ENCODE measurements around the gene EXOC6.
"Not testable (repeated sequence)": the region's sequence is repeated elsewhere in the genome, so short reads cannot be mapped to it uniquely, and the experiment has no call there.

EXOC6 gene

DNA sequence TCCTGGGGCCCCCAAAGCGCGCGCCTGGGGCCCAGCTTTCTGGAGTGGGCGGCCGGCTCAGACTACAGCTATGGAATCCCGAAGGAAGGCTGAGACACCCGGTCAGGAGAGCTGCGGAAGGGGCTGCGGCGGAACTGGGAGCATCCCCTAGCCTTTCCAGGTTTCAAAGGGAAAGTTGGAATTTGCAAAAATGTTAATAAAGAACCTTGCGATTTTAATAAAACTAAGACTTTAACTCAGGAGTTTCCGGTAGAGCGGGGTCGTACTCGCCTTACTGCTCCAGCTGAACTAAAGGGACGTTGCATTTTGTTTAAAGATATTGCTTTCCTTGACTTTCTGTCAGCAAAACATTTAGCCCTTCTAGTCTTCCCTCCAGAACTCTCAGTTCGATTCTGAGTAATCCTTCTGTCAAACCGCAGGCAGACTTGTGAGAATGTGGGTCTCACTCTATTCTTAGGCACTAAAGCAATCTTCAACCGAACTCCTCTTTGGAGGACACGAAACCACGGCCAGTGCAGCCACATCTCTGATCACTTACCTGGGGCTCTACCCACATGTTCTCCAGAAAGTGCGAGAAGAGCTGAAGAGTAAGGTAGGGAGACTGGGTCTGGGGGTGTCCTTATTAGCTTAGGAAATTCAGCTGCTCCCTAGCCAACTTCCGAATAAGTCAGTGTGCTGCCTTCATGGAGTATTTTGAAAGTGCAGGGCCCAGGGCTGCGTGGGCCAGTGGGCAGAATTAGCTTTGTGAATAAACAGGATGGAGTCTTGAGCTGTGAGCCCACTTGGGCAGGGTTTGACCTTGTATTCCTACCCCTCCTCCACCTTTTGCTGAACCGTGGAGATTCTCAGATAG lies 227.3 kb downstream of the EXOC6 start:
- DNase-seq (ENCODE audit: low read depth in 1 of 2, low spot score in 1 of 2): no peak

DNA sequence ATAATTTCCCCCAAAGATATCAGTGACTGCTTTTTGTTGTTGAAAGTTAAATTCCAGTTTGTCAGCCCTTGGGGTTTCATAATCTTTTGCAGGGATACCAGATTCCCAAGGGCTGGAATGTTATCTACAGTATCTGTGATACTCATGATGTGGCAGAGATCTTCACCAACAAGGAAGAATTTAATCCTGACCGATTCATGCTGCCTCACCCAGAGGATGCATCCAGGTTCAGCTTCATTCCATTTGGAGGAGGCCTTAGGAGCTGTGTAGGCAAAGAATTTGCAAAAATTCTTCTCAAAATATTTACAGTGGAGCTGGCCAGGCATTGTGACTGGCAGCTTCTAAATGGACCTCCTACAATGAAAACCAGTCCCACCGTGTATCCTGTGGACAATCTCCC lies 228.6 kb downstream of the EXOC6 start:
- no peak for DNase-seq (ENCODE audit: low read depth in 1 of 2, low spot score in 1 of 2)

DNA sequence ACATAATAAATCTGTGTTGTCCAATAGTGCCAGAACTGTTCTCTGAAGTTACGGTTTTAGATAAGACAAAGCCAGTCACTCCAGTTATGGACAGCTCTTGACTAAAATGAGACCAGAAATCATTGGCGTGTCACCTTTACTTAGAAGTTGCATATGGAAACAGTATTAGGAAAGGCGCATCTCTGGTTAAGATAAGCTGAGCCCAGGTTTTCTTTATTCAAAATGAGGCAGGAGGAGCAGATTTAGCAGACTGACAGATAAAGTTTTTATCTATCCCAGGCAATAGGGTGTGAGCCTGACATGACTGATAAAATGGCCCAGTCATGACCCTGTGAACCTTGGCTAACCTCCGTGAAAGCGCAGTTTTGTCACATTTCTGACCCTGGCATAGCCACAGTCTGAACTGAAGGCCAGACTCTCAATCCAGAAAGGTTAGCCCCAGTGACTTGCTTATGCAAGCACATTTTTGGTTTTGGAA lies 229.6 kb downstream of the EXOC6 start:
- no peak for DNase-seq (ENCODE audit: low read depth in 1 of 2, low spot score in 1 of 2)

DNA sequence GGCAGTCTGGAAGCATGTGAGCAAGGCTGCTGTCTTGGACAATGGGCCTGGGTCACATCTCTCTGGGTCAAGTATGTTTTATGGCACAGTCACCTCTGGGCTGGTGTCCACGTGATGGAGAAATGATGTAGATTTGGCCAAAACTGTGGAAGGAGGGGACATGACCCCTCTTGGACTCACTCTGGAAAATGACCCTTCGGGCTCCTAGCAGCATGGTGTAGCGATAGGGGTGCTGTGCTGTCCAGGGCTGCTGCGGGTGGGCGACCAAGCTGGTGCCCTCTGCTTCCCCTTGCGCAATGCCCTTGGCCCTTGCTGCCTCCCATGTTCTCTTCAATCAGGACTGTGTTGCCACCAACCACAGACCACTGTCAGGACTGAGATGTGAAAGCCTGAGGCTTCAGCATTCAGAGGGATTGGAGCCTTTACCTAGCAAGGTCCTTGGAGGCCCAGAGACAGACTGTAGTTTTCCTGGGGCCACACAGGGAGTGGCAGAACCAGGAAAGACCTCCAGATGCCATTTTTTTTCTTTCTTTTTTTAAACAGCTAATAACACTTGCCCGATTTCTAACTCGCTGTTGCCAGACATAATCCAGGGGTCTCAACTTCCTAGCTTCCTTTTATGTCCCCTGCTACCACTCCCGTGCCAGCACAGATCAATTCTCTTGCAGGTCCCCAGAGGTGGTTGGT lies 231.5 kb downstream of the EXOC6 start:
- DNase-seq (ENCODE audit: low read depth in 1 of 2, low spot score in 1 of 2): no peak

DNA sequence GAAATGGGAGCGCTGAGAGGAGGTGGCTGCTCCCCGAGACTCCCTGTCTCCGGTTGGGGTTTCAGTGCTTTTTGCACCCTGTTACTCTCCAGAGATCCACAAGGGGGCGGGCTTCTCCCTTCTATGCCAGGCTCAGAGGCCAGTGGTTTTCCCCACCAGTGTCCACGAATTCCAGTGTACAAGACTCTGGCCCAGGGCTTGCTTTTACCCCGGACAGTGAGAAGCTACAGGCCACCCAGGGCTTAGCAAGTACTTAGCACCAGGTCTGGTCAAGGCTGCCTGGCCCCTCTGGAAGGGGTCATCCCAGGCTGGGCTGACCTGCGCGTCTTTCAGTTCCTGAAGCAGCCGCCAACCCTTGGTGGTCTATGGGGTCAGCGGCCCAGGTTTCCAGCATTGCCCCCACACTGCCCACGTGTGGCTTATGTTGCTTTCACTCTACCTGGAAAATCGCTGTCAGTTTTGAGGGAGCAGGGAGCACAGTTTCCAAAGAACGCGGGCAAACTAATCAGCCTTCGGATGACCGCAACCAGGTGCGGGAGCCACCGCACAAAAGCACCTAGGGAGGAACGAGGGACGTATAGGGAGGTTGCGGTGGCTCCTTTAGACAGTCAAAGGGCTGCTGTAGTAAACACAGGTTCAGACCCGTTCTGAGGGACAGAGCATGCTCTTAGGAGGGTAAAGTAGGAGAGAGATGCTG lies 232.2 kb downstream of the EXOC6 start:
- DNase-seq (ENCODE audit: low read depth in 1 of 2, low spot score in 1 of 2): peak; percentile 27 to 28

DNA sequence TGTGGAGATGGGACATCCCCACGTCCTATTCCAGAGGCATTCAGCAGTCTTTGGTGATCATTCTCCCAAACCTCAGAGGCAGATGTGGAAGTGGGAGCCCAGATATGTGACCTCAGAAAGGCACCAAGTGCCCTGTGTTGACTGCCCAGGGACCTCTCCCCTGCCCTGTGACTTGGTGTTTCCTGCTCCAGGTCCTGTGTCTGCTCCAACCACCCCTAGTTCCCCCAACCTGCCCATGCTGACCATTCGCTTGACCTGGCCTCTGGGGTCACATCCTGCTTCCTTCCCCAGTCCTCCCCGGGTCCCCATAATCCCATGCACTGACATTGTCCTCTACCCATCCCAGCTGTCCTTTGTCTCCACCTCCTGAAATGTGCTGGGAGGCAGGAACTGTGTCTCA lies 233.0 kb downstream of the EXOC6 start:
- no peak for DNase-seq (ENCODE audit: low read depth in 1 of 2, low spot score in 1 of 2)

DNA sequence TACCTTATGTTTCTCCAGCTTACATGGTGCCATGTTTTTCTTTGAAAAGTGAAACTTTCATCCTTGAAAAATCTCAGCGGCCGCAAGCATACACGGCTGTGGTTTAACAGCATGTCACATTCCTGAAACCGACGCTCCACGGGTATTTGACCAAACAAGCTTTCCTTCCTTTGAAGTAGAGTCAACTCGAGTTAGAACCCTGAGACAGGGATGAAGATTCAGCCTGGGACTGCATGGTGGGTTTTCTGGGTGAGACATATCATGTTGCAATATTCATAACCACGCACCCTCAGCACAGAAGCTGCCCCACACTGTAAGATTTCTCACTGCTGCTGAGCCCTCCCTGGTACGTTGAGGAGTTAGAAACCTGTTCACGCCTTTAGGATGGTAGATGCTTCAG lies 233.5 kb downstream of the EXOC6 start:
- DNase-seq (ENCODE audit: low read depth in 1 of 2, low spot score in 1 of 2): no peak

DNA sequence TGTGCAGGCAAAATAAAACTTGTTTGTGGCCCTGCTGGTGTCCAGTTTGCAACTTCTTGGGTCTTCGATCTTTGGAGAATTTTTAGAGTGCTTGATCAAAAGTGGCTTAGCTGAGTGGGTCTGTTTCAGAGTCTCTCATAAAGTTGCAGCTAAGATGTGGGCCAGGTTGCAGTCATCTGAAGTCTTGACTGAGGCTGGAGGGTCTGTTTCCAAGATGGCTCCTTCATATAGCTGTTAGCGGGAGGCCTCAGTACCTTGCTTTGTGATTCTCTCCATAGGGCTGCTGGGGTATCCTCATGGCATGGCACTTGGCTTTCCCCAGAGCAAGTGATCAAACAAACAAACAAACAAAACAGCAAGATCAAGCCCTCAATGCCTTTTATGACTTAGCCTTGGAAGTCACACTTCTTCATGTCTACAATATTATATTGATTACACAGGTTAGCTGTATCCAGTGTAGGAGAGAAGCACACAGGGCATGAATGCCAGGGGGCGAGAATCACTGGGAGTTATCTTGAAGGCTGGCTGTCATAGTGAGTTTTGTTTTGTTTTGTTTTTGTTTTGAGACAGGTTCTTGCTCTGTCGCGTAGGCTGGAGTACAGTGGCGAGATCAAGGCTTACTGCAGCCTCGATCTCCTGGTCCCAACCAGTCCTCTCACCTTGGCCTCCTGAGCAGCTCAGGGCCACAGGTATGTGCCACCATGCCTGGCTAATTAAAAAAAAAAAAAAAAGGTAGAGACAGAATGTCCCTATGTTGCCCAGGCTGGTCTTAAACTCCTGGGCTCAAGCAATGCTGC lies 235.6 kb downstream of the EXOC6 start:
- no peak for DNase-seq (ENCODE audit: low read depth in 1 of 2, low spot score in 1 of 2)

DNA sequence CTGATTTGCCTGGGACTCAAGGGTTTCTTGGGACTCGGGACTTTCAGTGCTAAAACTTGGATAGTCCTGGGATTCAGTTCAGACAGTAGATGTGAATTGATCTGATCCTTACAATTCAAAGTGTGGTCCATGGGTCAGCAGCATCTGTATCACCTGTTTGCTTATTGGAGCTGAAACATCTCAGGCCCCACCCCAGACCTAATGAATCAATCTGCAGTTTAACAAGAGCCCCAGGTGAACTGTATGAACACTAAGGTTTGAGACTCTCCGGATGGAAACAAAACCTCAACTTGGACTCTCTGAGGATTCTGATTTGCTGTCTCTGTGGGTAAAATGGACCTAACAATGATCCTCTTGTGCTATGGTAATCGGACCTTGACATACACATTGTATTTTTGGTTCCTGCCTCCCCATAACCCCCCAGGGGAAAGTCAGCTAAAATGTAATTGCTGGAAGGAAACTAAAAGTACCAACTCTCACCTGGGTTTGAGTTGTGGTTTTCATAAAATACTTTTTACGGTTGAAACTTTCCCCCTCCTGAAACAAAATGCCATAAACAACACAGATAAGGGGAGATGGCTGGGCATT lies 237.0 kb downstream of the EXOC6 start:
- no peak for DNase-seq (ENCODE audit: low read depth in 1 of 2, low spot score in 1 of 2)

DNA sequence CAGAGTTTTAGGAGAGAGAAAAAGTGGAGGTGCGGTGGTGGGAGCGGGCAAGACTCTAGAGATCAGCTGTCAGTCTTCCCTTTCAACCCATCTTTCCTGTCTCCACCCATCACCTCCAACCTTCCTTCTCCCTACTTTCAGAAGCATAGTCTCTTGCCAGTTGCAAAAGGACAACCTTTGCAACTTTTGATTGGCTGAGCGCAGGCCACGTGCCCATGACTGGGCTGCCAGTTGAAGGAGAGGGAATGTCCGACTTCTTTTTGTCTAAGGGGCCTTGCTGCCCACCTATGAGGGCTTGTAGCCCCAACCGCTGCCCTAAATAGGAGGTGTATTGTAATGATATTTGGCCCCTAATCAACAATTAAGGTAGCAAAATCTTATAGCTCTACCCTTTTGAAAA lies 238.0 kb downstream of the EXOC6 start:
- no peak for DNase-seq (ENCODE audit: low read depth in 1 of 2, low spot score in 1 of 2)

DNA sequence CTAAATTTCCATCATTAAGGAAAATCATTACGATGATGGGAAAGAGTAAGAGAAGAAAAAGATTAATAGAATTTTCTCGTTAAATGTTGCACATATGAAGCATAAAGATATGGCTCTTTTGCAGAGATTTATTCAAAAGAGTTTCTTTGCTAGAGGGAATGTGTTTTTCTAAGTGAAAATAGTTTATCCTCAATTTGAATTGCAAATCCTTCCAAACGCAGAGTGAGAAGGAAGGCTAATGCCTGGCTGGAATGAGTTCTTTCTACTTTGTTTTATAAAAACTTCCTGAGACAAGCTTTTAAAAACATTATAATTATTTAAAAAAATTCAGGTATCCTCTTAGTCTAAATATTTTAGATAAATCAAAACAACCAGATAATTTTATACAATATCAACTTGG lies 239.5 kb downstream of the EXOC6 start:
- DNase-seq (ENCODE audit: low read depth in 1 of 2, low spot score in 1 of 2): no peak

DNA sequence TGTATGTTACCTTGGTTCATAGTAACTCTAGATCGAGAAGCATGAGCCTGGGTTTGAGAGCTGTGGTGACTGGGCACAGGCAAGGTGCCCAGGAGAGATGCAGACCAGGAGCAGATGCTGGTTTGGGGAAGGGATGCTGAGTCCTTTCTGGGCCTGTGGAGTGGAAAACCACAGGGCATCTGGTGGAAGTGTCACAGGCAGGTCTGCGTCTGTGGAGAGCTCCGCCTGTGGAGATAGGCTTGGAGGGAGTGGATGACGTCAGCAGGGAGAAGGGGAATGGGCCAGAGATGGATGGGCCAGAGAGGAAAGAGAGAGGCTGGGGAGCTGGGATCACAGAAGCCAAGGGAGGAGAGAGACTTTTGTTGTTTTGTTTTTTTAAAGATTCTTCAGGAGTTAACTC lies 240.1 kb downstream of the EXOC6 start:
- DNase-seq (ENCODE audit: low read depth in 1 of 2, low spot score in 1 of 2): no peak

DNA sequence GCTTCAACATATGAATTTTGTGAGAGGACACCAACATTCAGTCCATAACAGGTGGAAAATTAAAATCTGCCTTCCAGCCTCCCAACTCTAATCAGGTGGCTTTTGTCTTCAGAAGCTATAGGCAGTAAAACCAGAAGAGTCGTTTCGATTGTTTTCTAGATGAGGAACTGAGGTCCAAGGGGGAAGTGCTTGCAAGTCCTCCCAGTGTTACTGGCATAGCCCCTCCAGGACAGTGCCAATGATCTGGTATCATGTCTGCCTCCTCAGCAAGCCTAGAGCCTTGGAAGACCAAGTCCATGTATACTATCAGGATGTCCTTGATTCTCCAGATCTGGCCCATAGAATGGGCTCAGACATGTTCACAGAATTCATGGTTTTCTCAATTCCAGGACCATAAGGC lies 242.3 kb downstream of the EXOC6 start:
- DNase-seq (ENCODE audit: low read depth in 1 of 2, low spot score in 1 of 2): no peak

DNA sequence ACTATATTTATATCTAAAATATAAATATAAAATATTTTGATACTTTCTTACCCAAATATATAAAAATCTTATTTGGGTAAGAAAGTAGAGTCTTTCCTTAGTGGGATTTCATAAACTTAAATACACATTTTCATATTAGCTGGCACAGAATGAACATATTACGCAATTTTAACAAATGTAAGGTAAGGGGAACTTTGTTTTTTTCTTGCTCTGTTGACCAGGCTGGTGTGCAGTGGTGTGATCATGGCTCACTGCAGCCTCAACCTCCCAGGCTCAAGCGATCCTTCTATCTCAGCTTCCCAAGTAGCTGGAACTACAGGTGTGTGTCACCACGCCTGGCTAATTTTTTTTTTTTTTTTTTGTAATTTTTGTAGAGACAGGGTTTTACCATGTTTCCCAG lies 243.6 kb downstream of the EXOC6 start:
- no peak for DNase-seq (ENCODE audit: low read depth in 1 of 2, low spot score in 1 of 2)

DNA sequence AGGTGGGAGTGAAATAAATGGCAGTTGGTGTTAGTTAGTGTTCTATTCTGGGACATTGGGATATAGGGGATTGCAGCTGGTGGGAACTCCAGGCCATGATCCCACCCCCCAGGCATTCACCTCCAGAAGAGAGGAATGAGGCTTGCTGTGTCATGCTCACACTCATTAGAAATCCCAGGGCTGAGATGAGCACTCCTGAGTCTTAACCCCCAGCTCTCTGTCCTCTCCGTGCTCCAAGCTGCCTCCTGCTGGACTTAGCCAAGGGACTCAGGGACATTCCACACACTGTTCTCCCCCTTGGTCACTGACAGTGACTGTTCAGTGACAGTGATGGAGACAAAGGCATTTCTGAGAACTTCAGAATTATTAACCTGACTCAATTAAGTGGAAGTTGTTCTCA lies 246.9 kb downstream of the EXOC6 start:
- DNase-seq (ENCODE audit: low read depth in 1 of 2, low spot score in 1 of 2): no peak

DNA sequence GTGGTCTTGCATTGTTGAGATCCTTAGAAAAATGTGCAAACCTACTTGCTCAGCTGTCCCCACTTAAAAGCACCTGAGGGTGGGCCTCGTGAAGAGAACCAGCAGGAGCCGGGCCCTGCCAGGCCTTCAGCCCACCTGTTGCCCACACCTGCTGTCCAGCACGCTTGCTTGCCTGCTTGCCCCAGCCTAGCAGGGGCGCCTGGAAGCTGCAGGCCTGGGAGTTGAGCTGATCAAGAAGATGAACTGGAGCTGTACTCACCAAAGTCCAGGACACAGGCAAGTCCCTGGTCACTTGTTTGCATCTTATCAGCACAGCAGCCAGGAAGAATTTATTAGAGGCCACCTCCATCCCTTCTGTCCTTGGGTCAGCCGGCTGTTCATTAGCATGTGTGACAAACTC lies 248.6 kb downstream of the EXOC6 start:
- DNase-seq (ENCODE audit: low read depth in 1 of 2, low spot score in 1 of 2): no peak

DNA sequence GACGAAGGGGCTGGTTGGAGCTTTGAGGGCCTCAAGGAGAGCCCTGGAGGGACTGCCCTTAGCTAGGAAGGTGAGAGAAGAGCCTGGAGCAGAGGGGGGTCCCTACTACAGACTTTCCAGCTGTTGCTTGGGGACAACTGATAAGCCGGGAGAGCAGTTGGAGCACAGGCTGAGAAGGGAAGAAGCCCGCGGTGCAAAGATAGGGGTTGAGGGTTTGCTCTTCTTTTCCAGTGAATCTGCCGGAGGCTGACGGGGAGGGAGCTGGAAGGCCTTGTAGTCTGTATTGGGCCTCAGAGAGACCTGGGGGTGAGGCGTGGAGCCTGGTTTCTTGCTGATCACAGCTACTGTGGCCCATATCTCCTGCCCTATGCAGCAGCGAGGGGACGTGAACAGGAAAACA lies 249.1 kb downstream of the EXOC6 start:
- DNase-seq (ENCODE audit: low read depth in 1 of 2, low spot score in 1 of 2): no peak

DNA sequence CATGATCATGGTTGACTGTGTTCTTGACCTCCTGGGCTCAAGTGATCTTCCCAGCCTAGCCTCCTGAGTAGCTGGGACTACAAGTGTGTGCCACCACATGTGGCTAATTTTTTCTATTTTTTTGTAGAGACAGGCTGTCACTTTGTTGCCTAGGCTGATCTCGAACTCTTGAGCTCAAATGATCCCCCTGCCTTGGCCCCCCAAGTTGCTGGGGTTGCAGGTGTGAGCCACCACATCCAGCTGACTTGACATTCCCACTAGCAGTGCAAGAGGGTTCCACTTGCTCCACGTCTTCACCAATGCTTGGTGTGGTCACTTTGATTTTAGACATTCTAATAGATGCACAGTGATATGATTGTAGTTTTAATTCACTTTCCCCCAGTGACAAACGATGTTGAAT lies 250.5 kb downstream of the EXOC6 start:
- no peak for DNase-seq (ENCODE audit: low read depth in 1 of 2, low spot score in 1 of 2)

DNA sequence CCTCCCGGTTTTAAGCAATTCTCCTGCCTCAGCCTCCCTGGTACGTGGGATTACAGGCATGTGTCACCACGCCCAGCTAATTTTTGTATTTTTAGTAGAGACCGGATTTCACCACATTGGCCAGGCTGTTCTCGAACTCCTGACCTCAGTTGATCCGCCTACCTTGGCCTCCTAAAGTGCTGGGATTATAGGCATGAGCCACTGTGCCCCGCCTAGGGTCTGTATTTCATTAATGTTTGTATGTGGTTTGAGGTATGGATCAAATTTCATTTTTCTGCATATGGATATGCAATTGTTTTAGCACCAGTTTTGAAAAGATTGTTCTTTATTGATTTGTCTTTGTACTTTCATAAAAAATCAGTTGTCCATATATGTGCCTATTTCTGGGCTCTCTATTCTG lies 251.3 kb downstream of the EXOC6 start:
- no peak for DNase-seq (ENCODE audit: low read depth in 1 of 2, low spot score in 1 of 2)

DNA sequence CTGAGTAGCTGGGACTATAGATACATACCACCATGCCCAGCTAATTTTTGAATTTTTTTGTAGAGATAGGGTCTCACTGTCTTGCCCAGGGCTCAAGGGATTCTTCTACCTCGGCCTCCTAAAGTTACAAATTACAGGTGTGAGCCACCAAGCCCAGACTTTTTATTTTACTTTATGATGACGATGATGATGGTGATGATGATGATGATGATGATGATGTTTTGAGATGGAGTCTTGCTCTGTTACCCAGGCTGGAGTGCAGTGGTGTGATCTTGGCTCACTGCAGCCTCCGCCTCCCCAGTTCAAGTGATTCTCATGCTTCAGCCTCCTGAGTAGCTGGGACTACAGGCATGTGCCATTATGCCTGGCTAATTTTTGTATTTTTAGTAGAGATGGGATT lies 252.8 kb downstream of the EXOC6 start:
- DNase-seq (ENCODE audit: low read depth in 1 of 2, low spot score in 1 of 2): not testable (repeated sequence)

DNA sequence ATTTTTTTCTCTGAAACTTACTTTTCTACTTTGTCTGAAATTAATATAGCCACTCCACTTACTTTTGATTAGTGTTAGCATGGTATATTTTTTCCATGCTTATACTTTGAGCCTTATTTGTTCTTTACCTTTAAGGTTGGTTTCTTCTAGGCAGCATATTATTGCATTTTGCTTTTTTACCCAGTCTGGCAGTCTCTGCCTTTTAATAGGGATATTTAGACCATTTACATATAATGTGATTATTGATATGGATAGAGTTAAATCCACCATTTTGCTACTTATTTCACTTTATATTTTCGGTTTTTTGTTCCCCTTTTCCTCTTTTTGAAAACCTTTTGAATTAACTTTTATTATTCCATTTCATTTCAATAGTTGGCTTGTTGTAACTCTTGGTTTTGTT lies 255.6 kb downstream of the EXOC6 start:
- no peak for DNase-seq (ENCODE audit: low read depth in 1 of 2, low spot score in 1 of 2)
